Activated B cell treated with CpG ODN at 0.5 μM for 24 hours (primary cell): ENCODE measurements around the gene CDSN. TPM values are rescaled to one million over a fixed set of nuclear protein-coding genes. Genes with fewer than 3 reads are reported as not detected.

ENCODE experiments used
- ATAC-seq: fragments of 200-7000 bp; cut with Tn5 transposase; one replicate; pipeline ENCODE4 v1.10.0; 2021; ENCODE audit warnings: low read depth, mild to moderate bottlenecking, moderate library complexity
- CTCF ChIA-PET: fragments of 350-600 bp; sonication (Branson Sonifier 250); formaldehyde crosslinking; loops from one replicate; lab custom pipeline; 2021; ENCODE audit warnings: antibody characterized with exemption; lab: Charles Lee
- POLR2A ChIA-PET: fragments of 350-600 bp; sonication (Branson Sonifier 250); formaldehyde crosslinking; loops from one replicate; lab custom pipeline; 2021; ENCODE audit warnings: antibody characterized with exemption; lab: Charles Lee
- DNase-seq: peaks from one replicate; pipeline ENCODE4 v3.0.0; 2022
- H3K27ac Mint-ChIP-seq: one replicate; pipeline ENCODE4 v1.8.0; 2020; ENCODE audit warnings: mixed read lengths
- H3K27me3 Mint-ChIP-seq: one replicate; pipeline ENCODE4 v1.8.0; 2021; ENCODE audit warnings: mixed read lengths
- H3K36me3 Mint-ChIP-seq: one replicate; pipeline ENCODE4 v1.8.0; 2021; ENCODE audit warnings: low read depth, mixed read lengths
- H3K4me1 Mint-ChIP-seq: one replicate; pipeline ENCODE4 v1.8.0; 2021; ENCODE audit warnings: mixed read lengths
- H3K4me3 Mint-ChIP-seq: one replicate; pipeline ENCODE4 v1.8.0; 2020; ENCODE audit warnings: mild to moderate bottlenecking, mixed read lengths
- H3K9me3 Mint-ChIP-seq: one replicate; pipeline ENCODE4 v1.8.0; 2020; ENCODE audit warnings: mixed read lengths
- CTCF ChIP-seq: fragments of 200-600 bp; IDR thresholded peaks from one replicate; pipeline ENCODE4 v1.8.0; 2022; ENCODE audit warnings: antibody characterized with exemption, mild to moderate bottlenecking
- intact Hi-C: fragments of 100-400 bp; cut with micrococcal nuclease; formaldehyde crosslinking; loops from one replicate; pipeline ENCODE4 v1.15.1; 2024
- total RNA-seq: library from RNA; stranded (reverse); gene quantifications from 2 replicates; pipeline ENCODE4 v1.2.3, GENCODE V29; 2022

CDSN gene
- total RNA-seq, 1 donor from 2014 or later: not detected

- no peak within 1 kb of the TSS for H3K27ac Mint-ChIP-seq
- DNase-seq: no peak
- ATAC-seq: no peak
- intact Hi-C loops: no loop called here
- no peak for TF ChIP-seq CTCF
- ChIA-PET POLR2A (no interaction called here), CTCF (no interaction called here)
- H3K4me3 Mint-ChIP-seq: no peak within 1 kb of the TSS
- no peaks in the 10 kb centered on the region for H3K9me3 Mint-ChIP-seq
- H3K36me3 Mint-ChIP-seq: no peaks in the 10 kb centered on the region
- peaks cover 31% of the 10 kb centered on the region for H3K27me3 Mint-ChIP-seq
- H3K4me1 Mint-ChIP-seq: peaks cover 5% of the 10 kb centered on the region
Measured at GRCh38 chr6:31112478-31112877, 7.8 kb downstream of the CDSN start, which contains the start of gene C6orf15. C6orf15 (minus strand) TSS chr6:31112575; CDS start chr6:31112555, 20 bp downstream.

- intact Hi-C loops: no loop called here
- Mint-ChIP-seq H3K9me3 (no peaks in the 10 kb centered on the region), H3K4me1 (peaks cover 5% of the 10 kb centered on the region), H3K4me3 (no peak overlapping the region), H3K27me3 (peaks cover 31% of the 10 kb centered on the region), H3K27ac (no peak overlapping the region), H3K36me3 (no peaks in the 10 kb centered on the region)
- ChIA-PET POLR2A (no interaction called here), CTCF (no interaction called here)
- DNase-seq (no peak), ATAC-seq (no peak)
- TF ChIP-seq CTCF: no peak
Measured at GRCh38 chr6:31111712-31112111, 8.5 kb downstream of the CDSN start.

- H3K27me3 Mint-ChIP-seq: peaks cover 31% of the 10 kb centered on the region
- H3K9me3 Mint-ChIP-seq: no peaks in the 10 kb centered on the region
- no peaks in the 10 kb centered on the region for H3K36me3 Mint-ChIP-seq
- no peak for DNase-seq
- H3K4me1 Mint-ChIP-seq: peaks cover 5% of the 10 kb centered on the region
- TF ChIP-seq CTCF: no peak
- H3K27ac Mint-ChIP-seq: no peak overlapping the region
- POLR2A ChIA-PET: no interaction called here
- CTCF ChIA-PET: no interaction called here
- intact Hi-C loops: no loop called here
- H3K4me3 Mint-ChIP-seq: no peak overlapping the region
- no peak for ATAC-seq
Measured at GRCh38 chr6:31110825-31111582, 9.2 kb downstream of the CDSN start.

GRCh38 chr6:31107052-31107451, 13.2 kb downstream of the CDSN start:
- intact Hi-C loops: no loop called here
- H3K4me1 Mint-ChIP-seq: no peaks in the 10 kb centered on the region
- DNase-seq: no peak
- no peak for ATAC-seq
- H3K9me3 Mint-ChIP-seq: no peaks in the 10 kb centered on the region
- no peak for TF ChIP-seq CTCF
- no peaks in the 10 kb centered on the region for H3K36me3 Mint-ChIP-seq
- H3K27ac Mint-ChIP-seq: no peak overlapping the region
- peaks cover 27% of the 10 kb centered on the region for H3K27me3 Mint-ChIP-seq
- H3K4me3 Mint-ChIP-seq: no peak overlapping the region
- CTCF ChIA-PET: no interaction called here
- POLR2A ChIA-PET: no interaction called here

GRCh38 chr6:31103136-31103535, 17.1 kb downstream of the CDSN start:
- Mint-ChIP-seq H3K4me3 (no peak overlapping the region), H3K27me3 (peaks cover 3% of the 10 kb centered on the region), H3K9me3 (no peaks in the 10 kb centered on the region), H3K36me3 (no peaks in the 10 kb centered on the region), H3K4me1 (no peaks in the 10 kb centered on the region), H3K27ac (no peak overlapping the region)
- ATAC-seq: no peak
- no peak for DNase-seq
- no peak for TF ChIP-seq CTCF
- POLR2A ChIA-PET: no interaction called here
- intact Hi-C loops: no loop called here
- CTCF ChIA-PET: interaction anchor here (1.3 to 1.4 kb wide), 2 partner anchors 16 to 263 kb away, joined by 3 to 9 read pairs; no protein-coding TSS in a partner anchor
